Measurements from ENCODE around the gene ZDHHC8.

DNA sequence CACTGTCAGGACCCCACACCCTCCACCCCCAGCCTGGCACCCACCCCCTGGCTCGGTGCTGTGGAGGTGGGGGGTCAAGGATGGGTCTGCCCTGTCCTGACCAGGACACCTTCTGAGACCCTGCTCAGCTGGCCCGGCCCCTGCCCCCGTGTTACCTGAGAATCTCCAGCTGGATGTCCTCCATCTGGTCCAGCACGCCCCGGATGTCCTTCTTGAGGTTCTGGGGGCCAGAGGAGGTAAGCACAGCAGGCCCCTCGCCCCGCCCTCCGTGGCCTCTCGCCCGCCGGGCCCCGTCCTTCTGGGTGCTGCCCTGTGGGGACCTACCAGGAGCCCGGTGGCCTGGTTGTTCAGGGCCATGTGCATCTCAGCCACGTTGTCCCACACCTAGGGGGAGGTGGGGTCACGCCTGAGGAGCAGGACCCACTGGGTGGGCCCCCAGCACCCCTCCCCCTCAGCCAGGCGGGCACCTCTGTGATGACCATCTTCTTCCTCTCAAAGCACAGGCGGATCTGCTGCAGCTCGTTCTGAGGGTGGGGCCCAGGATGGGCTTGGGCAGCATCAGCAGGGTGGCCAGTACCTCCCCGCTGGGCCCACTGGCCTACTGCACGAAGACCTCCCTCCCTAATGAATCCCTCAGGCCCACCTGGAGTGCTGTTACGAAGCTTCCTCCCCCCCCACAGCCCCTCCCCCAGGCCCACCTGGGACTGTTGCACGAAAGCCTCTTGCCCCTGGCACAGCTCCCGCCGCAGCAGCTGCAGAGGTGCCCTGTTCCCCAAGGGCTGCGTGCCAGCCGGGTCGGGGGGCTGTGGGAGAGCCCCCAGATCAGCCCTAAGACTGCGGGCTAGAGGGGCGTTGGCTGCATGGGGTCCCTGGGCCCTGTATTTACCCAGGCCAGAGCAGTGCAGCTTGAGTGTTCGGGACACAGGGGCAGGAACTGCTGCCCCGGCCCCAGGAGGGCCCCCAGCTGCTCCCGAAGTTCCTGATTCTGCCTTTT lies 17.9 kb downstream of the ZDHHC8 start:
- TF ChIP-seq POLR2AphosphoS5 (IDR thresholded peaks at IDR 0.05) = no peak
- no peak for TF ChIP-seq POLR2A (IDR thresholded peaks at IDR 0.05)
